HL-60 (cell line): Measurements from ENCODE around the gene GUCY1B1.

Source experiments
- DNase-seq, 2 experiments: peaks; one replicate each; pipeline ENCODE4 v3.0.0-alpha.2; 2010 to 2020; ENCODE audit warnings: low read depth in 1 of 2, low spot score in 1 of 2
- H3K27ac ChIP-seq: fragments of 250-450 bp; sonication (Bioruptor Pico); replicated peaks from 2 replicates; pipeline ENCODE4 v1.5.1; 2020; ENCODE audit warnings: mild to moderate bottlenecking, moderate library complexity
- H3K27me3 ChIP-seq: fragments of 250-450 bp; sonication (Bioruptor Pico); 2 replicates; pipeline ENCODE4 v1.5.1; 2021; ENCODE audit warnings: mild to moderate bottlenecking, moderate library complexity; ENCODE audit not compliant: insufficient read depth, poor library complexity, severe bottlenecking
- H3K4me3 ChIP-seq: replicated peaks from 2 replicates; pipeline ENCODE4 v1.5.1; 2011; ENCODE audit warnings: mild to moderate bottlenecking, control low read depth, low read length; ENCODE audit not compliant: insufficient read depth
- GABPA ChIP-seq: IDR thresholded peaks from 2 replicates; pipeline ENCODE4 v1.6.1; 2012; ENCODE audit warnings: low read depth
- POLR2AphosphoS5 ChIP-seq: IDR thresholded peaks from 2 replicates; pipeline ENCODE4 v1.6.1; 2012; ENCODE audit warnings: low read depth
- REST ChIP-seq: IDR thresholded peaks from 2 replicates; pipeline ENCODE4 v1.6.1; 2012; ENCODE audit warnings: low read depth; ENCODE audit not compliant: insufficient replicate concordance
- SPI1 ChIP-seq: IDR thresholded peaks from 2 replicates; pipeline ENCODE4 v1.6.1; 2012; ENCODE audit warnings: low read depth, mild to moderate bottlenecking, borderline replicate concordance
- TF ChIP-seq, protein P1 (sequence below): IDR thresholded peaks from one replicate; pipeline ENCODE4 v1.5.1; 2011; ENCODE audit warnings: low read length, control low read depth, inconsistent platforms; ENCODE audit not compliant: insufficient read depth

Gene GUCY1B1

DNA sequence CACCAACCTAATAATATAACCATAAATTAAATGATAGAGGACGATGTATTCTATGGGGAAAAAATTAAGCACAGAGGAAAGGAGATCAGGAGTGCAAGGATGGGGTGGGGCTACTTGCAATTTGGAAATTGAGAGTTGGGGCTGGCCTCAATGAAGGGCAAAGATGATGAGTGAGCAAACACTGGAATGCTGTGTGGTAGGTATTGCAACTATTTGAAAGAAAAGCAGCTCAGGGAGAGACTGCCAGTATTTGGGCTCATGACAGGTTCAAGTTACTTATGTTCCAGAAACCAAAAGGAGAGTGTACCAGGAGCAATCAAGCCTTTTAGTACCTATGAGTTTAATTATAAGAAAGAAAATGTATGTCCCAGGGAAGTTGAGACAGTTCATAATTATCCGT, 59.8 kb downstream of the GUCY1B1 start:
- DNase-seq: no peak
- Histone ChIP-seq H3K27me3 (no peaks in the 10 kb centered on the region), H3K27ac (no peak overlapping the region), H3K4me3 (no peak overlapping the region)
- TF ChIP-seq SPI1: no peak
- TF ChIP-seq GABPA: no peak
- TF ChIP-seq REST: no peak
- TF ChIP-seq, protein P1, sequence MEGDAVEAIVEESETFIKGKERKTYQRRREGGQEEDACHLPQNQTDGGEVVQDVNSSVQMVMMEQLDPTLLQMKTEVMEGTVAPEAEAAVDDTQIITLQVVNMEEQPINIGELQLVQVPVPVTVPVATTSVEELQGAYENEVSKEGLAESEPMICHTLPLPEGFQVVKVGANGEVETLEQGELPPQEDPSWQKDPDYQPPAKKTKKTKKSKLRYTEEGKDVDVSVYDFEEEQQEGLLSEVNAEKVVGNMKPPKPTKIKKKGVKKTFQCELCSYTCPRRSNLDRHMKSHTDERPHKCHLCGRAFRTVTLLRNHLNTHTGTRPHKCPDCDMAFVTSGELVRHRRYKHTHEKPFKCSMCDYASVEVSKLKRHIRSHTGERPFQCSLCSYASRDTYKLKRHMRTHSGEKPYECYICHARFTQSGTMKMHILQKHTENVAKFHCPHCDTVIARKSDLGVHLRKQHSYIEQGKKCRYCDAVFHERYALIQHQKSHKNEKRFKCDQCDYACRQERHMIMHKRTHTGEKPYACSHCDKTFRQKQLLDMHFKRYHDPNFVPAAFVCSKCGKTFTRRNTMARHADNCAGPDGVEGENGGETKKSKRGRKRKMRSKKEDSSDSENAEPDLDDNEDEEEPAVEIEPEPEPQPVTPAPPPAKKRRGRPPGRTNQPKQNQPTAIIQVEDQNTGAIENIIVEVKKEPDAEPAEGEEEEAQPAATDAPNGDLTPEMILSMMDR: no peak
- no peak for TF ChIP-seq POLR2AphosphoS5

GRCh38 chr4:155819066-155819465, 60.2 kb downstream of the GUCY1B1 start:
- no peak for DNase-seq
- H3K4me3 ChIP-seq: no peak overlapping the region
- no peaks in the 10 kb centered on the region for H3K27me3 ChIP-seq
- TF ChIP-seq POLR2AphosphoS5 (no peak), REST (no peak), GABPA (no peak), SPI1 (no peak)
- TF ChIP-seq, protein P1: no peak
- H3K27ac ChIP-seq: no peak overlapping the region

DNA sequence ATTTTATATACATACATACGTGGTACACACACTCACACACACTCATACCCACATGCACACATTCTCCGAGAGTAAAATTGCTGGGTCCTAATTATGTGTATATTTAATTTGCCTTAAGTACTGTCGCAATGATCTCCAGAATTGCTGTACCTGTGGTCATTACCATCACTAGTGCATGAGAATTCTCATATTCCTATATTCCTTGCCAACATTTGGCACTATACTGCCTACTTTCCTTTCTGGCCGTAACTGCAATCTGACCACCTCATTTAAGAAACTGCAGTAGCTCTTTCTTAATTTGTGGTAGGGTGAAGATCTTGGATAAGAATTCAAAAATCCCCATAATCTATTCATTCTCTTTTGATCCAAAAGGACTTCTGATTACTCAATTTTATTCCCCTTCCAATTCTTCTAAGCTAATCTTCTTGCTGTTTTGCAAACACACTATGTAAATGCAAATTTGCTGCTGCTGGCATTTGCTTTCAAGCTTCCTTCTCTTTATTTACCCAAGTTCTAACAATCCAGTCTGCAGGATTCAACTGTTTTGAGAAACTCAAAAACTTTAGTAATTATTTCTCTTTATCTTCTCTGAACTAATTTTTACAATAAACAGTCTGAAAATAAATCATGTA, 62.2 kb downstream of the GUCY1B1 start:
- TF ChIP-seq GABPA: no peak
- no peak for DNase-seq
- no peak overlapping the region for H3K4me3 ChIP-seq
- H3K27me3 ChIP-seq: no peaks in the 10 kb centered on the region
- no peak overlapping the region for H3K27ac ChIP-seq

GRCh38 chr4:155822572-155822971, 63.8 kb downstream of the GUCY1B1 start:
- Histone ChIP-seq H3K27me3 (no peaks in the 10 kb centered on the region), H3K4me3 (no peak overlapping the region), H3K27ac (no peak overlapping the region)
- no peak for TF ChIP-seq POLR2AphosphoS5
- TF ChIP-seq, protein P1: no peak
- no peak for TF ChIP-seq GABPA
- TF ChIP-seq SPI1: no peak
- no peak for TF ChIP-seq REST
- DNase-seq: no peak
